Endothelial cell of umbilical vein (primary cell): ENCODE results near the gene HYDIN. TPM values are rescaled to one million over a fixed set of nuclear protein-coding genes. Genes with fewer than 3 reads are reported as not detected.

Experiments used
- BruUV-seq: library from RNA; stranded (reverse); fragments of 400-500 nt; replicated peaks from 2 replicates; lab custom pipeline; 2021; lab: Mats Ljungman, UMichigan
- CTCF ChIA-PET: fragments of 300-600, 350-600 bp; sonication (Branson Sonifier 250); formaldehyde crosslinking; loops from one replicate; lab custom pipeline; 2021; ENCODE audit warnings: antibody characterized with exemption, inconsistent platforms; lab: Charles Lee
- POLR2A ChIA-PET: fragments of 300-600, 350-600 bp; sonication (Branson Sonifier 250); formaldehyde crosslinking; loops from one replicate; lab custom pipeline; 2021; ENCODE audit warnings: antibody characterized with exemption, inconsistent platforms; lab: Charles Lee
- DNase-seq: peaks from one replicate; pipeline ENCODE4 v3.0.0-alpha.2; 2011; ENCODE audit warnings: low read depth, low spot score
- FAIRE-seq: peaks from 2 replicates; lab custom pipeline; 2011; peaks lifted over from hg19 to GRCh38; lab: Jason Lieb, UNC
- H2AFZ ChIP-seq: 2 replicates; pipeline ENCODE4 v1.6.0; 2012; ENCODE audit warnings: low read depth, low read length, control low read depth, inconsistent platforms
- H3K27ac ChIP-seq: 2 replicates; pipeline ENCODE4 v1.5.1; 2011; ENCODE audit warnings: low read depth, mild to moderate bottlenecking, control low read depth, low read length, moderate library complexity; ENCODE audit not compliant: insufficient read depth
- H3K27me3 ChIP-seq, 2 experiments: 2 replicates each; pipeline versions ENCODE4 v1.6.0 to v1.6.1; 2011; ENCODE audit warnings: low read length in 2 of 2, mixed read lengths in 1 of 2; ENCODE audit not compliant: control insufficient read depth in 2 of 2, insufficient read depth in 2 of 2
- H3K36me3 ChIP-seq, 2 experiments: 2 replicates in 1 of 2; 3 replicates in 1 of 2; pipeline ENCODE4 v1.5.1; 2011; ENCODE audit warnings: low read length in 2 of 2, mild to moderate bottlenecking in 1 of 2, moderate library complexity in 1 of 2; ENCODE audit not compliant: control insufficient read depth in 2 of 2, insufficient read depth in 2 of 2; ENCODE audit errors: extremely low read depth in 1 of 2
- H3K4me1 ChIP-seq: 3 replicates; pipeline ENCODE4 v1.5.1; 2011; ENCODE audit warnings: mild to moderate bottlenecking, low read length; ENCODE audit not compliant: control insufficient read depth, insufficient read depth; ENCODE audit errors: extremely low read depth
- H3K4me2 ChIP-seq: 2 replicates; pipeline ENCODE4 v1.6.1; 2011; ENCODE audit warnings: low read length, control low read depth, mixed read lengths; ENCODE audit not compliant: insufficient read depth
- H3K4me3 ChIP-seq, 3 experiments: fragments of 200-600 bp in 1 of 3; sonication (generic), shearing (Covaris generic) in 1 of 3; replicated peaks in 1 of 3; 2 replicates each; pipeline ENCODE4 v1.5.1; 2011 to 2016; ENCODE audit warnings: control low read depth in 3 of 3, low read length in 3 of 3, mild to moderate bottlenecking in 2 of 3, inconsistent platforms in 1 of 3, low read depth in 1 of 3, moderate library complexity in 1 of 3; ENCODE audit not compliant: insufficient read depth in 1 of 3
- H3K79me2 ChIP-seq: 2 replicates; pipeline ENCODE4 v1.6.0; 2012; ENCODE audit warnings: low read length, inconsistent platforms; ENCODE audit not compliant: control insufficient read depth, insufficient read depth
- H3K9ac ChIP-seq: replicated peaks from 2 replicates; pipeline ENCODE3; 2011; ENCODE audit warnings: low read length, control low read depth; ENCODE audit not compliant: insufficient read depth; ENCODE audit errors: extremely low read depth
- H3K9me1 ChIP-seq: replicated peaks from 3 replicates; pipeline ENCODE4 v1.6.0; 2011; ENCODE audit warnings: mild to moderate bottlenecking, low read length; ENCODE audit not compliant: control insufficient read depth, insufficient read depth; ENCODE audit errors: extremely low read depth
- H3K9me3 ChIP-seq: replicated peaks from 2 replicates; pipeline ENCODE4 v1.5.1; 2012; ENCODE audit warnings: low read length, inconsistent platforms; ENCODE audit not compliant: control insufficient read depth, insufficient read depth
- H4K20me1 ChIP-seq: replicated peaks from 2 replicates; pipeline ENCODE3; 2011; ENCODE audit warnings: mild to moderate bottlenecking, low read length; ENCODE audit not compliant: control insufficient read depth, insufficient read depth; ENCODE audit errors: extremely low read depth
- EZH2 ChIP-seq: IDR thresholded peaks from 2 replicates; pipeline ENCODE4 v1.6.1; 2012; ENCODE audit warnings: borderline replicate concordance, low read depth, mild to moderate bottlenecking, moderate library complexity, low read length, inconsistent platforms; ENCODE audit not compliant: severe bottlenecking
- FOS ChIP-seq: IDR thresholded peaks from 2 replicates; pipeline ENCODE4 v1.6.1; 2011; ENCODE audit warnings: mild to moderate bottlenecking, low read length, moderate library complexity, borderline replicate concordance; ENCODE audit not compliant: insufficient read depth
- GATA2 ChIP-seq: IDR thresholded peaks from 2 replicates; pipeline ENCODE4 v1.7.0; 2011; ENCODE audit warnings: low read depth, mild to moderate bottlenecking, moderate library complexity, mixed read lengths, low read length; ENCODE audit not compliant: insufficient read length, insufficient read depth
- JUN ChIP-seq: IDR thresholded peaks from 2 replicates; pipeline ENCODE4 v1.6.1; 2011; ENCODE audit warnings: borderline replicate concordance, low read depth; ENCODE audit not compliant: insufficient read length, insufficient read depth
- MYC ChIP-seq: IDR thresholded peaks from one replicate; pipeline ENCODE4 v1.6.1; 2011; ENCODE audit warnings: mild to moderate bottlenecking, low read depth, low read length
- POLR2A ChIP-seq: IDR thresholded peaks from 2 replicates; pipeline ENCODE4 v1.6.1; 2012; ENCODE audit warnings: low read depth, mild to moderate bottlenecking, control low read depth, low read length
- POLR2AphosphoS5 ChIP-seq: IDR thresholded peaks from 2 replicates; pipeline ENCODE4 v1.6.1; 2012; ENCODE audit warnings: low read depth, mild to moderate bottlenecking, control low read depth, low read length, moderate library complexity; ENCODE audit not compliant: insufficient read depth
- dilution Hi-C: fragments of 300-500 bp; cut with MboI; formaldehyde crosslinking; loops from one replicate; pipeline ENCODE4 v1.15.0; 2019; ENCODE audit warnings: low sequenced_read_pairs; ENCODE audit not compliant: extremely low pct_ligation_motif_present
- intact Hi-C: fragments of 100-400 bp; cut with micrococcal nuclease; formaldehyde crosslinking; loops from one replicate; pipeline ENCODE4 v1.10.0; 2022
- polyA plus RNA-seq, 4 experiments: library from polyadenylated mRNA; depleted of rRNA in 3 of 4; stranded (reverse) in 3 of 4; unstranded in 1 of 4; fragments of >200 nt; gene quantifications; 2 replicates each; pipeline versions ENCODE4 v1.2.1 to v1.2.3, GENCODE V29; 2011 to 2012; ENCODE audit warnings: missing spikeins in 1 of 4
- total RNA-seq: library from RNA; stranded (reverse); gene quantifications from 2 replicates; pipeline ENCODE4 v1.2.3, GENCODE V29; 2021
- TF ChIP-seq, protein P1 (sequence below): IDR thresholded peaks from 2 replicates; pipeline ENCODE4 v1.6.1; 2011; ENCODE audit not compliant: insufficient read depth, insufficient read length
- TF ChIP-seq, protein P2 (sequence below), 2 donors: IDR thresholded peaks; 1 replicate in 1 of 2; 2 replicates in 1 of 2; pipeline ENCODE4 v1.5.1; 2011; ENCODE audit warnings: low read length in 2 of 2, mild to moderate bottlenecking in 2 of 2, moderate library complexity in 2 of 2, control low read depth in 1 of 2, inconsistent platforms in 1 of 2, low read depth in 1 of 2; ENCODE audit not compliant: insufficient read depth in 1 of 2; ENCODE audit errors: extremely low read depth in 1 of 2

The HYDIN gene
- total and polyA plus RNA-seq, 2 donors (not counting 3 experiments of a cell fraction or from before 2014, with no cell fraction given): not detected

DNA sequence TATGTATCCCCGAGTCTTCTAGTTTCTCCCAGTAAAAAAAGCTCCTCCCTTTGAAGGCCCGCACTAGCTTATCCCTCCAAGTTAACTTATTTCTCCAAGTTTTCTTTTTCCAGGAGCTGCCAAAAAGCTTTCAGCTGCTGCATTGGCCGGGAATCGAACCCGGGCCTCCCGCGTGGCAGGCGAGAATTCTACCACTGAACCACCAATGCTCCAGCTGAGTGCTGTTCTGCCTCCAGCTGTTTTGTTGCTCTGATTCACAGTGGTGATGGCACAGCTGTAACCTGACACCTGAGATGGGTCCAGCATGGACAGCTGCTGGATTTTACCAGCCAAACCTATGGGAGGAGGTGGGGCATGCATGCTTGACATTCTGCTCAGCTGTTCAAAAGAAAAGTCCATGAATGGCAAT is 451.6 kb downstream of the HYDIN start:
- no peak overlapping the region for H3K9ac ChIP-seq
- H3K27ac ChIP-seq: no peak overlapping the region
- peaks cover 5 to 41% of the 10 kb centered on the region in 2 experiments for H3K36me3 ChIP-seq
- H3K4me3 ChIP-seq: no peak overlapping the region
- no peak for FAIRE-seq
- H3K79me2 ChIP-seq: no peaks in the 10 kb centered on the region
- peak; percentile 7 for DNase-seq
- no peaks in the 10 kb centered on the region for H4K20me1 ChIP-seq
- POLR2A ChIA-PET: no interaction called here
- H3K9me3 ChIP-seq: no peaks in the 10 kb centered on the region
- TF ChIP-seq, protein P1, sequence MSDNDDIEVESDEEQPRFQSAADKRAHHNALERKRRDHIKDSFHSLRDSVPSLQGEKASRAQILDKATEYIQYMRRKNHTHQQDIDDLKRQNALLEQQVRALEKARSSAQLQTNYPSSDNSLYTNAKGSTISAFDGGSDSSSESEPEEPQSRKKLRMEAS: no peak
- no peak for TF ChIP-seq POLR2A
- TF ChIP-seq EZH2: no peak
- no peak for TF ChIP-seq POLR2AphosphoS5
- no peak for TF ChIP-seq GATA2
- TF ChIP-seq JUN: no peak
- no peak for TF ChIP-seq MYC
- TF ChIP-seq, protein P2, sequence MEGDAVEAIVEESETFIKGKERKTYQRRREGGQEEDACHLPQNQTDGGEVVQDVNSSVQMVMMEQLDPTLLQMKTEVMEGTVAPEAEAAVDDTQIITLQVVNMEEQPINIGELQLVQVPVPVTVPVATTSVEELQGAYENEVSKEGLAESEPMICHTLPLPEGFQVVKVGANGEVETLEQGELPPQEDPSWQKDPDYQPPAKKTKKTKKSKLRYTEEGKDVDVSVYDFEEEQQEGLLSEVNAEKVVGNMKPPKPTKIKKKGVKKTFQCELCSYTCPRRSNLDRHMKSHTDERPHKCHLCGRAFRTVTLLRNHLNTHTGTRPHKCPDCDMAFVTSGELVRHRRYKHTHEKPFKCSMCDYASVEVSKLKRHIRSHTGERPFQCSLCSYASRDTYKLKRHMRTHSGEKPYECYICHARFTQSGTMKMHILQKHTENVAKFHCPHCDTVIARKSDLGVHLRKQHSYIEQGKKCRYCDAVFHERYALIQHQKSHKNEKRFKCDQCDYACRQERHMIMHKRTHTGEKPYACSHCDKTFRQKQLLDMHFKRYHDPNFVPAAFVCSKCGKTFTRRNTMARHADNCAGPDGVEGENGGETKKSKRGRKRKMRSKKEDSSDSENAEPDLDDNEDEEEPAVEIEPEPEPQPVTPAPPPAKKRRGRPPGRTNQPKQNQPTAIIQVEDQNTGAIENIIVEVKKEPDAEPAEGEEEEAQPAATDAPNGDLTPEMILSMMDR (IDR thresholded peaks at IDR 0.05; ENCODE audit: extremely low read depth in 1 of 2, insufficient read depth in 1 of 2, low read depth in 1 of 2, low read length in 2 of 2): no peak
- TF ChIP-seq FOS: no peak
- CTCF ChIA-PET: interaction anchor here (0.9 kb wide), 1 partner anchor 125 kb away, joined by 3 read pairs; no protein-coding TSS in a partner anchor
- dilution Hi-C loops (no loop called here), intact Hi-C loops (loop anchor here (10.0 kb wide), 1 partner anchor 204 kb away; no protein-coding TSS in a partner anchor)
- no peaks in the 10 kb centered on the region for H3K4me1 ChIP-seq
- H3K27me3 ChIP-seq: no peaks in the 10 kb centered on the region
- no peak overlapping the region for H3K4me2 ChIP-seq
- H2AFZ ChIP-seq: no peak overlapping the region
- BruUV-seq: no TSS peak
- no peaks in the 10 kb centered on the region for H3K9me1 ChIP-seq
